LNCaP clone FGC (cell line): ENCODE data around the gene DNAJC27.
A peak's percentile ranks its signal among the peaks of the same experiment; 100 is the strongest.

Experiments
- DNase-seq: peaks from one replicate; pipeline ENCODE4 v3.0.0-alpha.2; 2011; ENCODE audit warnings: low read depth
- H3K4me3 ChIP-seq: 2 replicates; pipeline ENCODE4 v1.5.1; 2011; ENCODE audit warnings: mild to moderate bottlenecking, low read depth, low read length, control low read depth
- CTCF ChIP-seq: IDR thresholded peaks from 2 replicates; pipeline ENCODE4 v1.5.1; 2012; ENCODE audit warnings: mild to moderate bottlenecking; ENCODE audit not compliant: control insufficient read depth, insufficient read depth; ENCODE audit errors: extremely low read depth

Gene DNAJC27

GRCh38 chr2:24918326-24919036 is 53.3 kb downstream of the DNAJC27 start:
- peak overlapping the region; percentile 61 for H3K4me3 ChIP-seq
- TF ChIP-seq CTCF: no peak
- no peak for DNase-seq

- no peak for DNase-seq
- no peak for TF ChIP-seq CTCF
- no peak overlapping the region for H3K4me3 ChIP-seq
Measured at GRCh38 chr2:24917731-24918325, 53.9 kb downstream of the DNAJC27 start.

DNA sequence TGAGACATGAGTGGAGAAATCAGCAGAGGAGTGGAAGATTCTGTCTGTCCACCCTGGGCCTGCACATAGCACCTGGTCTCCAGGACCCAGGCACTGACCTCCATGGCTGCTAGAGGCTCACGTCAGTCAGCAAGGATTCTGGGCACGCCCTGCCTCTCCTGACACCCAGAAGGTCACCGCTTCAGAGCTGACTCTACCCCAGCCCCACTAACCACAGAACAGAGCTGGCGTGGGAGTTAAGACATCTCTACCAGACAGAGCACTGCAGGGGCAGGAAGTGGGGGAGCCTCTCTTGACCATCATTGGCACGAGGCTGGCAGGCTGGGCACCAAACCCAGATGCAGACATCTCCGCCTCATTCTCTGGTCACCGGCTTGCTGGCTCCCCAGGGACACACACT is 54.7 kb downstream of the DNAJC27 start:
- no peak for TF ChIP-seq CTCF
- no peak for DNase-seq
- no peak overlapping the region for H3K4me3 ChIP-seq

DNA sequence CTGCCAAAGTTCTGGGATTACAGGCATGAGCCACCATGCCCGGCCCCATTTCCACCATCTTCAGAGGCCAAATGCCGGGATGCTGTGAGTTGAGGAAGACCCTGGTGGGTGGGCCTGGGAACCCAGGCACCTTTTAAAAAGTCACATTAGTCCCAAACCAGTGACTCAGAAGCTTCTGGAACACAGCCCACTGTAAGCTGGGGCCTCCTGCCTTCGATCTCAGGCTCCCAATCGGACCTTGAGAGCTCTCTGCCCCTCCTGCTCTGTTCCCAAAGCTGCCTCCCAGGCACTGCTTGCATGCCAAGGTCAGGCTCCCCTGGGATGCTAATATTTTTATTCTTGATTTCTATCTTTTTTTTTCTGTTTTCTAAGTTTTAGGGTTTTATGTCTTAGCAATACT is 56.0 kb downstream of the DNAJC27 start:
- no peak overlapping the region for H3K4me3 ChIP-seq
- no peak for DNase-seq
- TF ChIP-seq CTCF: no peak

DNA sequence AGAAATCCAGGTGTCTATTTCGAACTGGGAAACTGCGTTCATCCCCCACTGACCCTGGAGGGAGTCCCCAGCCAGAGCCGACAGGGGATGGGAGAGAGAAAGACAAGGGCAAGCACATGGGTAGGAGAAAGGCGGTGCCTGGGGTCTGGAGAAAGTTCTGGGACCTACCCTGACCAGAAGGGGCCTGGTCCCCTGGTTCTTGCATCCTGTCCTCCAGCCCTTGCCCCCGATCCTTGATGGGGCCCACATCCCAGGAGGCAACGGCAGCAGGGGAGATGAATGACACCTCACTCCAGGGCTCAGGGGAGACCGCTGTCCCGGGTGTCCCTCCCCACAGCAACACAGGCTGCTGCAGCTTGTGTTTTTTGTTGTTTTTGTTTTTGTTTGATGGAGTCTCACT is 56.6 kb downstream of the DNAJC27 start:
- DNase-seq: no peak
- no peak for TF ChIP-seq CTCF
- no peak overlapping the region for H3K4me3 ChIP-seq

- DNase-seq: no peak
Measured at GRCh38 chr2:24914713-24915112, 57.0 kb downstream of the DNAJC27 start.

More at GRCh38 chr2:24914713-24915112, 57.0 kb downstream of the DNAJC27 start:
- no peak for TF ChIP-seq CTCF
- H3K4me3 ChIP-seq: no peak overlapping the region
